Measurements from ENCODE around the gene CFAP46.
"Not testable (repeated sequence)": the region's sequence is repeated elsewhere in the genome, so short reads cannot be mapped to it uniquely, and the experiment has no call there.

The CFAP46 gene

GRCh38 chr10:132962623-132963429, 20.5 kb upstream of the CFAP46 start:
- DNase-seq = no peak

DNA sequence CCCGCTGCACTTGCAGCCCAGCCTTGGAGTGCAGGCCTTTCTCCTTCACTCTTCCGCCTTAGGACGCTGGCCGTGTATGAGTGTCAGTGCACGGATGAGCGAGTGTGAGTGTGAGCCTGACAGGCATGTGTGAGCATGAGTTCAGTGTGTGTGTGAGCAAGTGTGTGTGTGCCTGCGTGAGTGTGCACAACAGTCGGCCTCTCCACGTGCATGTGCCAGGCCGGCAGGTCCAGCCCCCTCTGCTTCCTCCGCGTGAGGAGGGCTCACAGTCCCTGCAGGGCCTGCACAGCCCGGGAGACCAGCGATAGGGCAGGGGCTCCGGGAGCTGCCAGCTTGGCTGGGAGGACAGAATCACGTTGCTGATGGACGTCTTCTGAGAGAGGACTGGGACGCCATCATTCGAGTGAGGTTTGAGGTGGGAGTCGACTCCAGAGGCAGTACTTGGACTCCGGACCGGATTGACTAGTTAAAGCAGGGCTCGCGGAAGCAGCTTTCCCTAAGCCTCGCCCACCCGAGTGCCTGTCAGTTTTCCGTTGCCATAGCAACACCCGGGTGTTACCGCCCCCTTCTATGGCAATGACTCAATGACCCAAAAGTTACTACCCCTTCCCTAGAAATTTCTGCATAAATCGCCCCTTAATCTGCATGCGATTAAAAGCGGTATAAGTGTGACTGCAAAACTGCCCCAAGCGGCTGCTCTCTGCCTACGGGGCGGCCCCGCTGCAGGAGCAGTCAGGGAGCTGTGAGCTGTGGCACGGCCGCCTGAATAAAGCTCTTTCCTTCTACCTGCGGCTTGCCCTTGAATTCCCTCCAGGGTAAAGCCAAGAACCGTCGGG, 19.6 kb upstream of the CFAP46 start:
- DNase-seq = peak; percentile 39 to 45 (median 43)

DNA sequence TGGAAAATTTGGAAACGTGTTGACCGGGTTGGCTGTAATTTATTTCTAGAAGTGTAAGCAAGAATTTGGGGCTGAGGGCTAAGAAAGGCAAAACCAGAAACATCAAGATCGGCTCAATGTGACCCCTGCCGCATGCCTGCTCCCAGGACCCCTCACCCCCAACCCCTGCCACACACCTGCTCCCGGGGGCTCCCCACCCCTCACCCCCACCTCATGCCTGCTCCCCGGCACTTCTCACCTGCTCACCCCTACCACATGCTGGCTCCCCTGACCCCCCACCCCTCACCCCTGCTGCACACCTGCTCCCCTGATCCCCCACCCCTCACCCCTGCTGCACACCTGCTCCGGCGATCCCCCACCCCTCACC, 19.0 kb upstream of the CFAP46 start:
- no peak for DNase-seq

DNA sequence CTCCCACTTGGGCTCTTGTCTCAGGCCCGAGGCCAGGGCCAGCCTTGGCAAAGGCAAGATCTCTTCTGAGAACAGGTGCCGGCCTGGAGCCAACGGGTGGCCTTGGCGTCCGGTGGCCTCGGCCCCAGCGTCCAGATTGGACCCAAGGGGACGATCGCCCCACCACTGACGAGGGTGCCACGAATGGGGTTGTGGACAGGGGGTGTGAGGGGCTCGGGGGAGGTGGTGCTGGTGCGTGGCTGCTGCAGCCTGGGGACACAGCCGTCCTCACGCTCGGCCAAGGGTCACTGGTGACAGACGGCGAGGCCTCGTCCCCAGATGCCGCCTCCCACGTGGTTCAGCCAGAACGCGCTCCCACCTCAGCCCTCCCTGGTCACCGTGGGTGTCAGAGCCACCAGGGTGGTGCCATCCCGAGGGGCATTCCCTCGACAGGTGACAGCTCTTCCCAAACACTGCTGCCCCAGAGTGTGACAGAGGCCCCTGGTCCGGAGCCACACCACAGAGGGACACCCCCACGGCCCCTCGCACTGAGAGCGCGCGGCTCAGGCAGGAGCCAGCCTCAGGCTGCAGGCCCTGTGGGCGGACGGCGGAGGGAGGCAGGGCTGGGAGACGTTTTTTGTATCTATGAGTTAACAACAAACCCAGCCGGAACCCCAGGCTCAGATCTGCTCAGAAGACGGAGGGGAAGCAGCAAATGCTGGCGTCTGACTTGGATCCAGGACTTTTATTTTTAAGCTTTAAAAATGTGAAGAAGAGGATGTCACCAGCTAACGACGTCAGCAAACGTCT, 18.5 kb upstream of the CFAP46 start:
- no peak for DNase-seq

DNA sequence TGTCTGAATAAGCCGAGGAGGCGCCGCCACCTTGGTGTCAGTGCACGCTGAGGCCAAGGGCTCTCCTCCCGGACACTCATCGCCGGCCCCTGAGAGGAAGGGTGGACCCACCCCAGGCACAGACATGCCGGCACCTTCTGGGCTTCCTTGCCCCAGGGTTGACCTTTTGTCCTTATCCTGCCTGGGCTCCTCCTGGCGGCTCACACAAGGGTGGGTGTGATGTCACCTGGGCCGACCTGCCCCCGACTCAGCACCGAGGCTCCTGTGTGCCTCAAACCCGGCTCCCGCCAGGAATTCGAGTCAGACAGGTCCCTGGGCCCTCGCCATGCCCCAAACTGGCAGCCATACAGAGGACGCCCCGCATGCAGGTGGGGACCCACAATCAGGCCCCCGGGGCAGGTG, 17.7 kb upstream of the CFAP46 start:
- no peak for DNase-seq

GRCh38 chr10:132959559-132959961, 17.2 kb upstream of the CFAP46 start:
- no peak for DNase-seq

- no peak for DNase-seq
Observed at GRCh38 chr10:132958883-132959558, 16.7 kb upstream of the CFAP46 start.

DNA sequence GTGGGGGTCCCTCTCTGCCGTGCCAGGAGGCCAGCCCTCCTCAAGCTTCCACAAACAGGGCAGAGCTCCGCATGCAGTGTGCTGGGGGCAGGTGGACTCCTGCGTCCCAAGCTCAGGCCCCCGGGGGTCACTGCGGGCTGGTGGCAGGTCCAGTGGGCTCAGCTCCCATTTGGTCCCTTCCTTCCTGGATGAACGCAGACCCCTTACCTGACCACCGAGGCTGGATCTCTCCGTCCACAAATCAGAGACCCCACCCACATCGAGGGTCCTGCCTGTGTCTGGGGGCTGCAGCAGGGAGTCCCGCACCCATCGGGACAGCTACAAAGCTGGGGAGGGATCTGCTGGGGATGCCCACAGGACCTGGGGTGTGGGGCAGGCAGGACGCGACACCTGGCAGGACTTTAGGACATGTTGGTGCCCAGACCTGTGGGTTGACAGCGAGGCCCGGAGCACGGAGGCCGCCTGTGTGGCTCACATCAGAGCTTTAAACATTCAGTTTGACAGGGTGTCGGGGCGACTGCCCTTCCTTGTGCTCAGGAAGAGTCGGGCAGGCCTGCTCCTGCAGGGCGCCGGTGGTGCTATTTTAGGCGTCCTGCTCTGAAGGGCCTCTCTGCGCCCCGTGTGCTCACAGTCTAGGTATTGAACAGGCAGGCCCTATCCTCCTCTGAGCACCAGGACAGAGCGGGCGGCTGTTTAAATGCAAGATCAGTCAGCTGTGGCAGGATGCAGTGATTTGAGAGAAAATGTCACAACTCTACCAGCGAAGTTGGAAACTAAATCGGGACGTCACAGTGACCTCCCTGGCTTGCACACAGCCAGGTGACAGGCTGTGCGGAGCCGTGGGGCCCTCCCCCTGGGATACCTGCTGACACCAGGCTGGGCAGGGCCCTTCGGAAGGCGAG, 15.9 kb upstream of the CFAP46 start:
- DNase-seq = no peak

GRCh38 chr10:132957131-132957530, 14.8 kb upstream of the CFAP46 start:
- DNase-seq = no peak

- not testable (repeated sequence) for DNase-seq
Observed at GRCh38 chr10:132956259-132956658, 13.9 kb upstream of the CFAP46 start.

- DNase-seq = no peak
Observed at GRCh38 chr10:132955479-132955878, 13.1 kb upstream of the CFAP46 start.

DNA sequence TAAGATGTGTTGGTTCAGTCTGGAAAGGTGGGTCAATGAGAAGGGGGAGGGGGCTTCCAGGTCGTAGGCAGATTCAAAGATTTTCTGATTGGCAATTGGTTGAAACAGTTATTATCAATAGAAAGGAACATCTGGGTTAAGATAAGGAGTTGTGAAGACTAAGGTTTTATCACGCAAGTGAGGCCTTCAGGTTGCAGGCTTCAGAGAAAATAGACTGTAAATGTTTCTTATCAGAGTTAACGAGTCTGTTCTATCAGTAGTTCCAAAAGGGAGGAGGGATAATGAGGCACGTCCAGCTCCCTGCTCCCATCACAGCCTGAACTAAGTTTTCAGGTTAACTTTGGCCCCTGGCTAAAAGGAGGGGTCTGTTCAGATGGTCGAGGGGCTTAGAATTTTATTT, 11.1 kb upstream of the CFAP46 start:
- no peak for DNase-seq

DNA sequence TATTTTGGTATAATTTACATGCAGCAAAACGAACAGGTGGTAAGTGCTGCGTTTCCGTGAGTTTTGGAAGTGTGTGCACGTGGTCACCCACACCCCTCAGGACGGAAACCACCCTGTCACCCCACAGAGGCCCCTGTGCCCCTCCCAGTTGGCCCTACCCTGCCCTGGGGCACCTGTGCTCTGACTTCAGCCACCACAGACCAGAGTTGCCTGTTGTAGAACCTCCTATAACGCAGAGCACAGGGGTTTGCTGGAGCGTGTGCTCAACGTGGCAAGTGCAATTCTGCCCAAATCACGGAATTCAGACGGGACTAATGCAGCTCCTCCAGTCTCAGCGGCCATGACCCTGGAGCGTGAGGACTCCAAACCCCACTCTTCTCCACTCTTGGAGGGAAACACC, 9.6 kb upstream of the CFAP46 start:
- DNase-seq = no peak

DNA sequence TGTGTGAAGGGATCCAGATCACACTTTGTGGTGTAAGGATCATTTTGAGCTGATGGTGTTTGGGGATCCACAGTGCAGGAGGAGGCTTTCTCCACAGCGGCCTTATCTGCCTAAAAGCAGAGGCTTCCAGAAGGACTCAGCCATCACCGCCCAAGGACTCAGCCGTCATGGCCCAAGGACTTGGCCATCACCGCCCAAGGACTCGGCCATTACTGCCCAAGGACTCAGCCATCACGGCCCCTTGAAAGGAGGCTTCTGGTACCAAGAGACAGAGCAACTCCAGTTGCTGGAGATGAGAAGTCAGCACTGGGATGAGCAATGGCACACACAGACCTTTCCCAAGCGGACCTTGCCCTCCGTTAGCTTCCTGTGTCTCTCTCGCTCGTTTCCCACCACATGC, 6.0 kb upstream of the CFAP46 start:
- no peak for DNase-seq

GRCh38 chr10:132947843-132948242, 5.5 kb upstream of the CFAP46 start:
- no peak for DNase-seq

- DNase-seq = no peak
Observed at GRCh38 chr10:132946806-132947546, 4.6 kb upstream of the CFAP46 start.

GRCh38 chr10:132946311-132946710, 3.9 kb upstream of the CFAP46 start:
- no peak for DNase-seq

DNA sequence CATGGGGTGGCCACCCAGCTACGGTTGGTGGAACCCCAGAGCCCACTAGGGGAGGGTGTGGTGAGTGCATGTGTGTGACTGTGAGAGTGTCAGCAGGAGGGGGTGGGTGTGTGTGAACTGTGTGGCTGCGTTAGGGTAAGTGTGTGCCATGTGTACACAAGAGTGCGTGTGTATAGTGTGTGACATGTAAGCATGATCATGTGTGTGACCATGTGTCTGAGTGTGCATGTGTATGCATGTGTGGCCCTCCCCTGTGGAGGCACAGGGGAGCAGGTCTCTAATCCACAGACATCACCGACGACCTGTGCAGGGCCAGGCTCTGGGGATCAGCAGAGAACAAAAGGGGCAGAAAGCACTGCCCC, 3.5 kb upstream of the CFAP46 start:
- no peak for DNase-seq

GRCh38 chr10:132945125-132945893, 2.9 kb upstream of the CFAP46 start:
- no peak for DNase-seq

DNA sequence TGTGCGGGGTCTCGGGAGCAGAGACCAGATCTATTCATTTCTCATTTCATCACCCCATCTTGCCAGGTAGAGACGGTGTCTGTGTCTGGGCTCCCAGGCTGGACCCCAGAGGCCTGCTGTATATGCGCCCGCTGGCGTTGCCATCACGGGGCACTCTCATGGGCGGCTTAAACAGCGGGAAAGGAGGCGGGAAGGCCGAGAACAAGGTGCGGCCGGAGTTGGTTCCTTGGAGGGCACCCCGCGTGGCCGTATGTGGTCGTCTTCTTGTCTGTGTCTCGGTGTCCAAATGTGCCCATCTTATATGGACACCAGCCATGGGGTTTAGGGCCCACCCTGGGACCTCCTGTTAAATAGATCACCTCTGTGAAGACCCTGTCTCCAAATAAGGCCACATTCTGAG, 2.1 kb upstream of the CFAP46 start:
- no peak for DNase-seq

Data from activated naive CD4-positive, alpha-beta T cell (primary cell).